ENCODE results near the gene FGF19.

DNA sequence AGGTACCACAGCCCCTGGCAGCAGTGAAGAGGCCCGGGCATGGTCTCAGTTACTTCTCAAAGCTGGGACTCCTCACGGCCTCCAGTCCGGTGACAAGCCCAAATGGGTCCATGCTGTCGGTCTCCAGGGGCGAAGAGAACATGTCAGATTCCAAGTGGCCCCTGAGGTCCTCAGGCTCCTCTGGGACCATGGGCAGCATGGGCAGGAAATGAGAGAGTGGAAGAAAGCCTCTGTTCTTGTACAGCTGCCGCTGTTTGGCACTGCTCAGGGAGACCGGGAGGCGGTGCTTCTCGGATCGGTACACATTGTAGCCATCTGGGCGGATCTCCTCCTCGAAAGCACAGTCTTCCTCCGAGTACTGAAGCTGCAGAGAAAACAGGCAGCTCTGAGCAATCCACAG is 4.6 kb downstream of the FGF19 start:
- TF ChIP-seq, protein P1, sequence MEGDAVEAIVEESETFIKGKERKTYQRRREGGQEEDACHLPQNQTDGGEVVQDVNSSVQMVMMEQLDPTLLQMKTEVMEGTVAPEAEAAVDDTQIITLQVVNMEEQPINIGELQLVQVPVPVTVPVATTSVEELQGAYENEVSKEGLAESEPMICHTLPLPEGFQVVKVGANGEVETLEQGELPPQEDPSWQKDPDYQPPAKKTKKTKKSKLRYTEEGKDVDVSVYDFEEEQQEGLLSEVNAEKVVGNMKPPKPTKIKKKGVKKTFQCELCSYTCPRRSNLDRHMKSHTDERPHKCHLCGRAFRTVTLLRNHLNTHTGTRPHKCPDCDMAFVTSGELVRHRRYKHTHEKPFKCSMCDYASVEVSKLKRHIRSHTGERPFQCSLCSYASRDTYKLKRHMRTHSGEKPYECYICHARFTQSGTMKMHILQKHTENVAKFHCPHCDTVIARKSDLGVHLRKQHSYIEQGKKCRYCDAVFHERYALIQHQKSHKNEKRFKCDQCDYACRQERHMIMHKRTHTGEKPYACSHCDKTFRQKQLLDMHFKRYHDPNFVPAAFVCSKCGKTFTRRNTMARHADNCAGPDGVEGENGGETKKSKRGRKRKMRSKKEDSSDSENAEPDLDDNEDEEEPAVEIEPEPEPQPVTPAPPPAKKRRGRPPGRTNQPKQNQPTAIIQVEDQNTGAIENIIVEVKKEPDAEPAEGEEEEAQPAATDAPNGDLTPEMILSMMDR (IDR thresholded peaks at IDR 0.05): no peak
- TF ChIP-seq ZFX (IDR thresholded peaks at IDR 0.05; ENCODE audit: borderline replicate concordance): no peak

Measured in 22Rv1 (cell line).